Neuron (in vitro differentiated cells): ENCODE measurements around the gene SPHKAP.
"Not testable (repeated sequence)": the region's sequence is repeated elsewhere in the genome, so short reads cannot be mapped to it uniquely, and the experiment has no call there.

Source experiments
- H2AFZ ChIP-seq: one replicate; pipeline ENCODE4 v1.6.1; 2013; ENCODE audit warnings: low read depth, mild to moderate bottlenecking, inconsistent platforms, low read length, moderate library complexity
- H3K27me3 ChIP-seq: one replicate; pipeline ENCODE4 v1.6.1; 2013; ENCODE audit warnings: low read length; ENCODE audit not compliant: insufficient read depth
- H3K36me3 ChIP-seq: one replicate; pipeline ENCODE4 v1.6.1; 2013; ENCODE audit warnings: low read length; ENCODE audit not compliant: insufficient read depth
- H3K4me1 ChIP-seq: one replicate; pipeline ENCODE4 v1.6.1; 2013; ENCODE audit warnings: low read length; ENCODE audit not compliant: insufficient read depth
- H3K4me3 ChIP-seq: 2 replicates; pipeline ENCODE4 v1.5.1; 2013; ENCODE audit warnings: mild to moderate bottlenecking, low read length, moderate library complexity
- H3K9me3 ChIP-seq: one replicate; pipeline ENCODE4 v1.6.1; 2013; ENCODE audit warnings: low read length

Gene SPHKAP

DNA sequence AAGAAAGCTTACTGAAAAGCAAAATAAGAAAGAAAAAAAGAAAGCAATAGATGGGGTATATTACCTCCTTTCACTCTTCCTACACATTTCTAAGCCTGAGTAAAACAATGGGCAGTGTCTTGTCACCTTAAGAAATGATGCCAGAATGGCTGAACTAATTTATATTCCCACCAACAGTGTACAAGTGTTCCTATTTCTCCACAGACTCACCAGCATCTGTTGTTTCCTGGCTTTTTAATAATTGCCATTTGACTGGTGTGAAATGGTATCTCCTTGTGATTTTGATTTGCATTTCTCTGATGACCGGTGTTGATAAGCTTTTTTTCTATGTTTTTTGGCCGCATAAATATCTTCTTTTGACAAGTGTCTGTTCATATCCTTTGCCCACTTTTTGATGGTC, 98.4 kb downstream of the SPHKAP start:
- Histone ChIP-seq H3K4me3 (no peak overlapping the region), H3K4me1 (no peaks in the 10 kb centered on the region), H2AFZ (no peak overlapping the region), H3K9me3 (no peaks in the 10 kb centered on the region), H3K36me3 (no peaks in the 10 kb centered on the region), H3K27me3 (no peaks in the 10 kb centered on the region)

DNA sequence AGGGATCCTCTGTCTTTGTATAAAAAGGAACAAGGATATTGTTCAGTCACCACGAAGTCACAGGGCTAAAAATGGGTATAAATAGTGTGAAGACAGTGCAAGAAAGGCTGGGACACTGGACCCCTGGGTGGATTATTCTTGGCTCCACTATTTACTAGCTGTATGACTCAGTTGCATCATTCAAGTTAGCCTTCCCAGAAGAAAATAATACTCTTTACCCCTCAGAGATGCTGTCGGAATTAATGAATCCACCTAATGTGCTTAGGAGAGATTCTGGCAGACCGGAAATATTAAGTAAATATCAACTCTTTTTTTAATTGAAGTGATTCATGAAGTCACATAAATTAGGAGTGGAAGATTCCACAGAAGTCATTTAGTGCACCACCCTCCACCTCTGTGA, 98.9 kb downstream of the SPHKAP start:
- Histone ChIP-seq H3K27me3 (no peaks in the 10 kb centered on the region), H3K36me3 (no peaks in the 10 kb centered on the region)

DNA sequence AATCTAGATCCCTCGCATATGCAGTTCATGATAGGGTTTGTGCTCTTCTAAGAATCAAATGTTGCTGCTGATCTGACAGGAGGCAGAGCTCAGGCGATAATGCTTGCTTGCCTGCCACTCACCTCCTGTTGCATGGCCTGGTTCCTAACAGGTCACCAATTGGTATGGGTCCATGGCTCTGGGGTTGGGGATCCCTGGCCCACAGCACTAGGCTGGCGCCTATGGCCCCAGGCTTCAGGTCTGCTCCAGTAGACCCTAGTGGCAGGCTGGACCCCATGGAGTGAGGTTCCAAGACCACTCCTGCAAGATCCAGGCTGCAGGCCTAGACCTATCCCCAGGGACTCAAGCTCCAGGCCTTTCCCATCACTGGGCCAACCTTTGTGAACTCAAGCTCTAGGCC, 102.3 kb downstream of the SPHKAP start:
- no peaks in the 10 kb centered on the region for H3K4me1 ChIP-seq

More for the DNA sequence above, 98.9 kb downstream of the SPHKAP start:
- Histone ChIP-seq H3K9me3 (no peaks in the 10 kb centered on the region), H2AFZ (no peak overlapping the region), H3K4me1 (no peaks in the 10 kb centered on the region), H3K4me3 (no peak overlapping the region)

DNA sequence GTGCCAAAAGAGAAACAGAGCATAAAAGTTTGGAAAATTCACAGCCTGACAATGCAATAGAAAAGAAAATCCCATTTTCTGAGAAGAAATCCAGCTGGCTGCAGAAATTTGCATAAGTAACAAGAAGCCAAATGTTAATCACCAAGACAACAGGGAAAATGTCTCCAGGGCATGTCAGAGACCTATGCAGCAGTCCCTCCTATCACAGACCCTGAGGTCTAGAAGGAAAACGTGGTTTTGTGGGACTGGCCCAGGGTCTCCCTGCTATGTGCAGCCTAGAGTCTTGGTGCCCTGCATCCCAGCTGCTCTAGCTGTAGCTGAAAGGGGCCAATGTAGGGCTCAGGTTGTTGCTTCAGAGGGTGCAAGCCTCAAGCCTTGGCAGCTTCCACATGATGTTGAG, 104.8 kb downstream of the SPHKAP start:
- not testable (repeated sequence) for H2AFZ ChIP-seq, H3K9me3 ChIP-seq, H3K4me1 ChIP-seq, H3K4me3 ChIP-seq, H3K27me3 ChIP-seq, H3K36me3 ChIP-seq

More for the DNA sequence above, 102.3 kb downstream of the SPHKAP start:
- Histone ChIP-seq H3K9me3 (no peaks in the 10 kb centered on the region), H3K27me3 (no peaks in the 10 kb centered on the region), H3K4me3 (no peak overlapping the region), H3K36me3 (no peaks in the 10 kb centered on the region), H2AFZ (no peak overlapping the region)

DNA sequence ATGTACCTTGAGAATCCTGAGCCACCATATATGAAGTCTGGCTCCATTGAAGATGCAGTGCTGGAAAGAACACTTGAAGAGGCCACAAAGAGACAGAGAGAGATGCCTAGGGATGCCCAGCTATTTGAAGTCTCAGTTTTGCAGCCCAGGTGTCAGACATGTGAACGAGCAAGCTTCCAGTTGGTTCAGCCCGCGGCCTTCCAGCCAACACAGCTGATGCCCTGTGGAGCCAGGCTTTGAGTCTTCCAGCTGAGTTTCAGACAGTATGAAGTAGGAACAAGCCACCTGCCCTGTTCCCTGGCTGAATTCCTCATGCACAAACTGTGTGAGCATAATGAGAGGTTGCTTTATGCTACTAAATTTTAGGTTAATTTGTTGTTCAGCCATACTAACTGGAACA, 108.8 kb downstream of the SPHKAP start:
- no peak overlapping the region for H2AFZ ChIP-seq
- no peak overlapping the region for H3K4me3 ChIP-seq
- H3K27me3 ChIP-seq: no peaks in the 10 kb centered on the region
- no peaks in the 10 kb centered on the region for H3K9me3 ChIP-seq
- H3K36me3 ChIP-seq: no peaks in the 10 kb centered on the region
- H3K4me1 ChIP-seq: no peaks in the 10 kb centered on the region

DNA sequence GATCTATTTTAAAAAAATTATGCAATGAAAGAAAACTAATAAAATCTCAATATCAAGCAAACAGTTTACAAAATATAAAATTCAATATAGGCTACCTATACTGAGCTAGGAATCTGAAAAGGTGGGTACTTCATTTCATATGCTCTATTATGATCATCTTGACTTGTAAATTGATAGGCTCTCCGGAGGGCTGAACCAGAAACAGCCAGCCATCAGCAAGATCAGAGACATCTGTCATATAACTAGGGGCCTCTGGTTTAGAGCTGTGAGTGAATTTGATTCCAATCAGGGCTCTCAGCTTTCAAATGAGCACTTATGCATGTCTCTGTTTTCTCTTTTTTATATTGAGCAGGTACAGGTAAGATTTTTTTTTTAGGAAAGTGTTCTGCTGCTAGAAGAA, 114.2 kb downstream of the SPHKAP start:
- no peak overlapping the region for H3K4me3 ChIP-seq
- no peaks in the 10 kb centered on the region for H3K4me1 ChIP-seq
- H3K9me3 ChIP-seq: no peaks in the 10 kb centered on the region
- H2AFZ ChIP-seq: no peak overlapping the region
- no peaks in the 10 kb centered on the region for H3K27me3 ChIP-seq
- no peaks in the 10 kb centered on the region for H3K36me3 ChIP-seq

DNA sequence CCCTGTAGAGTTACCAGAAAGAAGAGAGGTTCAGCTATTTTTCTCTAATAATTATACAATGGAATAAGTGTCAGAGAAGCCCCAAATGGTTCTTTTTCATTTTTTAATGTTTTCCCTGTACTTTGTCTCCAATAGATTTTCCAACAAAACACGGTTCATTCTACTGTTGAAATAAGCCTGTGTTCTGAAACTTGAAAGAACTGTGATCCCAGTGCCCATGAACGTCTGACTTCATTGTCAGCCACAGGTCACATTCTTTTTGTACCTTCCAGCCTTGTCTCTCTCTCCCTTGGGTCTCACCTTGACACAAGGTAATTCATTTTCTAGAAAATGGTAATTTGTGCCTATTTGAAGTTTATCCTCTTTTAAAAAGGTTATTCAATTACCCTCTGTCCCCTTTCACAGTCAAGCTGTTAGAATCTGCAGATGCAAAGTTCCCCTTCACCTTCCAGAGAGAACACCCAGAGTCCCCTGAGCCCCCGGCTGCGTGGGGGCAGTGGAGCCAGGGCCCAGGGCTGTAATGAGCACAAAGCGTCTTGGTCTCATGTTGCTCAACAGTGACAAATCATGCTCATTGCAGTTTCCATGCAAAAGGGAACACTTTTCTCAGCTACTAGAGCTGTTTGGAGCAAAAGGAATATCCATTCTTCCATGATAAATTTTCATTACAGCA, 115.2 kb downstream of the SPHKAP start:
- Histone ChIP-seq H2AFZ (no peak overlapping the region), H3K36me3 (no peaks in the 10 kb centered on the region), H3K27me3 (no peaks in the 10 kb centered on the region), H3K4me3 (no peak overlapping the region), H3K9me3 (no peaks in the 10 kb centered on the region), H3K4me1 (no peaks in the 10 kb centered on the region)

DNA sequence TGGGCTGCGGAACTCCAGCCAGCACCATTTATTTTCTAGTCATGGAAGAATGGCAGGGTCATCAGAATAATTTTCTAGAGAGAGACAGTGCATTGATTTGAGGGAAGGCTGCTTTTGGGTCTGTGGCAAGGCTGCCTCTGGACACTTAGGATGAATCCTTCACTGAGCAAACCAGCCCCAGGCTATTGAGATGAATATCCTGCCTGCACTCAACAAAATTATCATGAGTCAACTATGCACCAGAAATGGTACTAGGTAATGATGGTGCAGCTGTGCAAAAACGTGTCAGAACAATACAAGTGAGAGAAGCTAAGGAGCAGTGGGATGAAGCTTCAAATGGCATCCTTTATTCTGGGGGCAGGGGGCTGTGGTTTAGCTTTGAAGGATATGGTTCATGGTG, 115.8 kb downstream of the SPHKAP start:
- Histone ChIP-seq H3K36me3 (no peaks in the 10 kb centered on the region), H3K9me3 (no peaks in the 10 kb centered on the region), H3K4me3 (no peak overlapping the region), H3K4me1 (no peaks in the 10 kb centered on the region), H3K27me3 (no peaks in the 10 kb centered on the region), H2AFZ (no peak overlapping the region)

DNA sequence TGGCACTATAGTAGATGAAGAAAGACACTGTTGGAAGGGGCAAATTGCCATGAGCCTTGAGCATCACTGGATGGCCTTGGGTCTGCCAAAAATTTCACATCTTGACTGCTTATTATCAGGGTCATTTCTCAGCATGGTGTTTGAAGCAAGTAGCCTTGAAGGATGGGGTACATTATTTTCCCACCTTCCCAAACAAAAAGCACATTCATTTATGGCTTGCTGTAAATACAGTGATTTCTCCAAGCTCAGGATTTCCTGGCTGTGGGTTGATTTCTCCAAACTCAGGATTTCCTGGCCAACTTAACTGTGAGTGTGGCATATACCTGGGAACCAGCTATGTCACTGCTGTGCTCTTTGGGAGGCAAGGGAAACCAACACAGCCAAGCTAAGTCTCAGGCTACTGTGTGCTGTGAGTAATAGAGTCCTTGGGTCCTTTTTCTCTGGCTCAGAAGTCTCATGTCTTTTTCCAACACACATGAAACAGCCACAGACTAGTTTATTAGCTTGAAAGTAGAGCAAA, 116.6 kb downstream of the SPHKAP start:
- H2AFZ ChIP-seq: no peak overlapping the region
- H3K4me3 ChIP-seq: no peak overlapping the region
- no peaks in the 10 kb centered on the region for H3K4me1 ChIP-seq
- H3K27me3 ChIP-seq: no peaks in the 10 kb centered on the region
- no peaks in the 10 kb centered on the region for H3K36me3 ChIP-seq
- H3K9me3 ChIP-seq: no peaks in the 10 kb centered on the region

DNA sequence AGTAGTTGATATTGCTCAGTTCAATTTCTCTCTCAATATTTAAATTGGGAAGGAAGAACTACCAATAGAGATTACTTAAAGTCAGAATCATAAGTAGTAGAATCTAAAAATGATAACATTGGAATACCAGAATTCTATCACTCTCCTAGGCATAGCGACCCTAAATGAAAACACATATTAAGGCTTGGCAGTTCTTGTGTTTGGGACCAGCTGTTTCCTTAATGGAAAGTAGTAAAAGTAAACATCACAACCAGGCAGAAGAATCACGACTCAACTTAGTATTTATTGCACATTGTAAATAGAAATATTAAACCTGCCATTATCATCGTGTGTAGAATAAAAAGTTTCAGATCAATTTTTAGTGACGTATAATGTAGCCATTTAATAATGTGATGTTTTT, 117.5 kb downstream of the SPHKAP start:
- no peaks in the 10 kb centered on the region for H3K27me3 ChIP-seq
- no peaks in the 10 kb centered on the region for H3K36me3 ChIP-seq
- no peak overlapping the region for H2AFZ ChIP-seq
- H3K9me3 ChIP-seq: no peaks in the 10 kb centered on the region
- no peaks in the 10 kb centered on the region for H3K4me1 ChIP-seq
- H3K4me3 ChIP-seq: no peak overlapping the region

DNA sequence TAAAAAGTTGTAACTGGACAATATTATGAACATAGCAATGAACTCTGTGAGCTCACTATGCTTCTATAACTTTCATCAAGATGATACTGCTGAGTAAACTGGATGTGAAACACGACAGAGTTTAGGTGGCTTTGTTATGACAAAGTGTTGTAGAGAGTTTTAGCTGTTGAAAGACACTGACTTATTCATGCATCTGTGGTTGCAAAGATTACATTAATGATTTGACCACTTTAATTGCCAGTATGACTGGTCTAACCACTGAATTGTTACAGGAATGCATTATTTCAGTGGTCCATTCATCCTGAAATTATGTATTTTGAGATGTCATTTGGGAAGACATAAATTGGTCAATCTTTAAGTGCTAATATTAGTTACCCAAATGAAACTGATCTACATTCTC, 117.9 kb downstream of the SPHKAP start:
- Histone ChIP-seq H3K36me3 (no peaks in the 10 kb centered on the region), H3K9me3 (no peaks in the 10 kb centered on the region), H3K4me1 (no peaks in the 10 kb centered on the region), H3K4me3 (no peak overlapping the region), H2AFZ (no peak overlapping the region), H3K27me3 (no peaks in the 10 kb centered on the region)

DNA sequence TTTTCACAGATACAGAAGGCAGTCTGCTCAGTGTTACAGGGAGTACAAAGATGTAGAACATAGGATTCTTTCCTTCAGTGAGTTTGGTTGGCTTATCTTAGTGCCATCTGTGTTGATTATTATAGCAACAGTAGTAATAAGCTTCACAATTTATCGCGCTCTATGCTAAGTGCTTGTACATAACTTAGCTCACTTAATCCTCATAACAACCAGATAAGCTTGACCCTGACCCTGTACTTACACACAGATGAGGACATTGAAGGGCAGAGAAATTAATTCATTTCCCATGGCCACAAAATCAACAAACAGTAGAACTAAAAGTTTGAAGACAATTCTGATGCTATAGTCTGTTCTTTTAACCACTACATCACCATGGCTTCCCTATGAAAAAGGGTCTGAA, 121.8 kb downstream of the SPHKAP start:
- no peaks in the 10 kb centered on the region for H3K9me3 ChIP-seq
- H2AFZ ChIP-seq: no peak overlapping the region
- H3K36me3 ChIP-seq: no peaks in the 10 kb centered on the region
- H3K4me3 ChIP-seq: no peak overlapping the region
- no peaks in the 10 kb centered on the region for H3K27me3 ChIP-seq
- H3K4me1 ChIP-seq: no peaks in the 10 kb centered on the region

DNA sequence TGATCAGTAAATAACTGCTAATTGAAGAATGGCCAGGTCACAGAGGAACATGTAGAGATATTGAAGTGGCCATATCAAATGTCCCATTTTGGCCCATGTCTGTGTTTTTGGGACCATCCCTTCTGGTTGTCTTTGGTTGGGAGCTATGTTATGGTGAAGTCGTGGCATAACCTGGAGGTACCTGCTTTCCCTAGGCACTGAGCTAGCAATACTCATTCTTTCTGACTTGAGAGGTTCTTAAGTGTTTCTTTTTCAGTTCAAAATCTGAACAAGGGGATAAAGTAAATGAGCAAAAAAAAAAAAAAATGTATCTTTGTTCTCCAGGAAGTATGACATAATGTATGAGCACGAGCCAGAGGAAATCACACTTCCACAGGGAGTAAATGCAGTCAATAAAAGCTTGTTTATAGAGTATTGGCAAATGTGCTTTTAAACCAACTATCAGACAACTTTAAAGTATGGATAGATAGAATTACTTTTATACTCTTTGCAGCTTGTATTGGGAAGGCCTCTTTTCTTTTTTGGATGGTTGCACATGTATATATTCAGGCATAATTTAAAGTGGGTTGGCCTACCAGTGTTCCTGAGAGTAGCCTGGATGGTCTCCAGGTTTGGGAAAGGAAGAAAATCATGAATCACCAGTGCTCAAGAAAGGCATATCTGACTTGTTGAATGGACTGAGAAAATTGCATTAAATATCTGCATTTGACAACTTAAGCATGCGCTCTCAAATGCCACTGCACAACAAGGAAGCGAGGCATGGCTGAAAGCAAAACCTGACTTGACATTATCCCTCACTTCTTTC, 125.0 kb downstream of the SPHKAP start:
- Histone ChIP-seq H3K4me3 (no peak overlapping the region), H3K27me3 (no peaks in the 10 kb centered on the region), H3K9me3 (no peaks in the 10 kb centered on the region), H2AFZ (no peak overlapping the region), H3K36me3 (no peaks in the 10 kb centered on the region), H3K4me1 (no peaks in the 10 kb centered on the region)
